SJCRH30 (cell line): ENCODE data around the gene MFF. TPM values are rescaled to one million over a fixed set of nuclear protein-coding genes. Genes with fewer than 3 reads are reported as not detected.
"Not testable (repeated sequence)": the region's sequence is repeated elsewhere in the genome, so short reads cannot be mapped to it uniquely, and the experiment has no call there.

Experiments used
- DNase-seq, 2 experiments: peaks; one replicate each; pipeline ENCODE4 v3.0.0-alpha.2; 2015 to 2020
- H3K27ac ChIP-seq: fragments of 250-450 bp; sonication (Bioruptor Pico); 2 replicates; pipeline ENCODE4 v1.5.1; 2020; ENCODE audit warnings: mild to moderate bottlenecking, moderate library complexity
- H3K27me3 ChIP-seq: fragments of 250-450 bp; sonication (Bioruptor Pico); 2 replicates; pipeline ENCODE4 v1.5.1; 2020; ENCODE audit warnings: mild to moderate bottlenecking, moderate library complexity
- H3K36me3 ChIP-seq: fragments of 250-450 bp; sonication (Bioruptor Pico); 2 replicates; pipeline ENCODE4 v1.5.1; 2020; ENCODE audit warnings: mild to moderate bottlenecking, moderate library complexity
- H3K4me1 ChIP-seq: fragments of 250-450 bp; sonication (Bioruptor Pico); 2 replicates; pipeline ENCODE4 v1.5.1; 2020; ENCODE audit warnings: mild to moderate bottlenecking, moderate library complexity
- H3K4me3 ChIP-seq: fragments of 250-450 bp; sonication (Bioruptor Pico); 2 replicates; pipeline ENCODE4 v1.5.1; 2020; ENCODE audit warnings: mild to moderate bottlenecking, moderate library complexity
- H3K9me3 ChIP-seq: fragments of 250-450 bp; sonication (Bioruptor Pico); replicated peaks from 2 replicates; pipeline ENCODE4 v1.5.1; 2020; ENCODE audit warnings: mild to moderate bottlenecking, moderate library complexity
- total RNA-seq: library from RNA; depleted of rRNA; stranded (reverse); fragments of >200 nt; shearing (Covaris generic); gene quantifications from 2 replicates; pipeline ENCODE4 v1.2.3, GENCODE V29; 2014

MFF gene
- total RNA-seq, 1 experiment from 2014 or later, result 117 TPM

GRCh38 chr2:227377467-227378351 is 52.7 kb downstream of the MFF start:
- H3K27ac ChIP-seq, result no peak overlapping the region
- no peaks in the 10 kb centered on the region for H3K27me3 ChIP-seq
- no peaks in the 10 kb centered on the region for H3K36me3 ChIP-seq
- no peak for DNase-seq
- H3K4me3 ChIP-seq, result no peak overlapping the region
- no peaks in the 10 kb centered on the region for H3K9me3 ChIP-seq
- H3K4me1 ChIP-seq, result peaks cover 6% of the 10 kb centered on the region

GRCh38 chr2:227378371-227378782 is 53.3 kb downstream of the MFF start:
- Histone ChIP-seq H3K9me3 (no peaks in the 10 kb centered on the region), H3K27me3 (no peaks in the 10 kb centered on the region), H3K4me3 (no peak overlapping the region), H3K27ac (no peak overlapping the region), H3K4me1 (peaks cover 6% of the 10 kb centered on the region), H3K36me3 (no peaks in the 10 kb centered on the region)
- DNase-seq, result no peak

GRCh38 chr2:227379095-227379494 is 54.0 kb downstream of the MFF start, which contains the start of gene TM4SF20:
TM4SF20 (minus strand) TSS chr2:227379306; CDS start chr2:227379268, 38 bp downstream.
- no peak within 1 kb of the TSS for H3K27ac ChIP-seq
- no peak within 1 kb of the TSS for H3K4me3 ChIP-seq
- no peak for DNase-seq
- H3K27me3 ChIP-seq, result no peaks in the 10 kb centered on the region
- peaks cover 6% of the 10 kb centered on the region for H3K4me1 ChIP-seq
- H3K36me3 ChIP-seq, result no peaks in the 10 kb centered on the region
- H3K9me3 ChIP-seq, result no peaks in the 10 kb centered on the region

- H3K9me3 ChIP-seq, H3K27ac ChIP-seq, H3K36me3 ChIP-seq, H3K27me3 ChIP-seq, H3K4me1 ChIP-seq, DNase-seq, H3K4me3 ChIP-seq: not testable (repeated sequence)
Measured at GRCh38 chr2:227382241-227382835, 57.3 kb downstream of the MFF start.

GRCh38 chr2:227383686-227384085 is 58.6 kb downstream of the MFF start:
- Histone ChIP-seq H3K36me3 (no peaks in the 10 kb centered on the region), H3K9me3 (no peaks in the 10 kb centered on the region), H3K27ac (no peak overlapping the region), H3K4me3 (no peak overlapping the region), H3K27me3 (no peaks in the 10 kb centered on the region), H3K4me1 (no peaks in the 10 kb centered on the region)
- no peak for DNase-seq

- Histone ChIP-seq H3K9me3 (no peaks in the 10 kb centered on the region; the same call in 1 of the 2 replicates), H3K4me1 (no peaks in the 10 kb centered on the region), H3K4me3 (no peak overlapping the region), H3K27me3 (no peaks in the 10 kb centered on the region), H3K36me3 (no peaks in the 10 kb centered on the region), H3K27ac (no peak overlapping the region)
- no peak for DNase-seq
Measured at GRCh38 chr2:227386630-227387029, 61.6 kb downstream of the MFF start.

- not testable (repeated sequence) for H3K4me3 ChIP-seq, H3K4me1 ChIP-seq, DNase-seq, H3K9me3 ChIP-seq, H3K36me3 ChIP-seq, H3K27ac ChIP-seq, H3K27me3 ChIP-seq
Measured at GRCh38 chr2:227387583-227387982, 62.5 kb downstream of the MFF start, which contains the start of gene SCYGR1. SCYGR1 (minus strand) TSS chr2:227387949; CDS start chr2:227387949, 0 bp downstream.

GRCh38 chr2:227388537-227389011 is 63.5 kb downstream of the MFF start:
- Histone ChIP-seq H3K27me3 (no peaks in the 10 kb centered on the region), H3K4me3 (no peak overlapping the region), H3K9me3 (no peaks in the 10 kb centered on the region; the same call in 1 of the 2 replicates), H3K4me1 (no peaks in the 10 kb centered on the region), H3K36me3 (no peaks in the 10 kb centered on the region), H3K27ac (no peak overlapping the region)
- DNase-seq, result no peak

- no peak overlapping the region for H3K27ac ChIP-seq
- no peak for DNase-seq
- no peaks in the 10 kb centered on the region for H3K27me3 ChIP-seq
- H3K4me1 ChIP-seq, result no peaks in the 10 kb centered on the region
- H3K4me3 ChIP-seq, result no peak overlapping the region
- no peaks in the 10 kb centered on the region for H3K36me3 ChIP-seq
- H3K9me3 ChIP-seq, result no peaks in the 10 kb centered on the region; the same call in 1 of the 2 replicates
Measured at GRCh38 chr2:227389231-227389630, 64.2 kb downstream of the MFF start.

- no peak for DNase-seq
- Histone ChIP-seq H3K36me3 (no peaks in the 10 kb centered on the region), H3K27me3 (no peaks in the 10 kb centered on the region), H3K9me3 (no peaks in the 10 kb centered on the region; the same call in 1 of the 2 replicates), H3K4me3 (no peak overlapping the region), H3K27ac (no peak overlapping the region), H3K4me1 (no peaks in the 10 kb centered on the region)
Measured at GRCh38 chr2:227389661-227390060, 64.6 kb downstream of the MFF start.

- H3K36me3 ChIP-seq, result no peaks in the 10 kb centered on the region
- H3K4me3 ChIP-seq, result no peak overlapping the region
- H3K27ac ChIP-seq, result no peak overlapping the region
- no peaks in the 10 kb centered on the region; the same call in 1 of the 2 replicates for H3K9me3 ChIP-seq
- H3K4me1 ChIP-seq, result no peaks in the 10 kb centered on the region
- DNase-seq, result no peak
- no peaks in the 10 kb centered on the region for H3K27me3 ChIP-seq
Measured at GRCh38 chr2:227390468-227391256, 65.6 kb downstream of the MFF start.

GRCh38 chr2:227394401-227394800 is 69.3 kb downstream of the MFF start:
- no peaks in the 10 kb centered on the region; the same call in 1 of the 2 replicates for H3K9me3 ChIP-seq
- DNase-seq, result no peak
- H3K27ac ChIP-seq, result no peak overlapping the region
- no peaks in the 10 kb centered on the region for H3K4me1 ChIP-seq
- no peaks in the 10 kb centered on the region for H3K27me3 ChIP-seq
- H3K36me3 ChIP-seq, result no peaks in the 10 kb centered on the region
- no peak overlapping the region for H3K4me3 ChIP-seq

GRCh38 chr2:227395556-227395955 is 70.5 kb downstream of the MFF start:
- no peak for DNase-seq
- Histone ChIP-seq H3K27ac (no peak overlapping the region), H3K27me3 (no peaks in the 10 kb centered on the region)

GRCh38 chr2:227397562-227397961 is 72.5 kb downstream of the MFF start:
- no peak for DNase-seq
- Histone ChIP-seq H3K36me3 (no peaks in the 10 kb centered on the region), H3K27ac (no peak overlapping the region)

More at GRCh38 chr2:227395556-227395955, 70.5 kb downstream of the MFF start:
- Histone ChIP-seq H3K9me3 (no peaks in the 10 kb centered on the region), H3K4me3 (no peak overlapping the region), H3K4me1 (no peaks in the 10 kb centered on the region), H3K36me3 (no peaks in the 10 kb centered on the region)

More at GRCh38 chr2:227397562-227397961, 72.5 kb downstream of the MFF start:
- H3K4me3 ChIP-seq, result no peak overlapping the region
- H3K9me3 ChIP-seq, result no peaks in the 10 kb centered on the region
- no peaks in the 10 kb centered on the region for H3K4me1 ChIP-seq
- H3K27me3 ChIP-seq, result no peaks in the 10 kb centered on the region
